Measurements from ENCODE around the gene GPR25. TPM values are rescaled to one million over a fixed set of nuclear protein-coding genes. Genes with fewer than 3 reads are reported as not detected.

The GPR25 gene
- total RNA-seq, 4 donors from 2014 or later = 0.28 TPM; not detected in 3

DNA sequence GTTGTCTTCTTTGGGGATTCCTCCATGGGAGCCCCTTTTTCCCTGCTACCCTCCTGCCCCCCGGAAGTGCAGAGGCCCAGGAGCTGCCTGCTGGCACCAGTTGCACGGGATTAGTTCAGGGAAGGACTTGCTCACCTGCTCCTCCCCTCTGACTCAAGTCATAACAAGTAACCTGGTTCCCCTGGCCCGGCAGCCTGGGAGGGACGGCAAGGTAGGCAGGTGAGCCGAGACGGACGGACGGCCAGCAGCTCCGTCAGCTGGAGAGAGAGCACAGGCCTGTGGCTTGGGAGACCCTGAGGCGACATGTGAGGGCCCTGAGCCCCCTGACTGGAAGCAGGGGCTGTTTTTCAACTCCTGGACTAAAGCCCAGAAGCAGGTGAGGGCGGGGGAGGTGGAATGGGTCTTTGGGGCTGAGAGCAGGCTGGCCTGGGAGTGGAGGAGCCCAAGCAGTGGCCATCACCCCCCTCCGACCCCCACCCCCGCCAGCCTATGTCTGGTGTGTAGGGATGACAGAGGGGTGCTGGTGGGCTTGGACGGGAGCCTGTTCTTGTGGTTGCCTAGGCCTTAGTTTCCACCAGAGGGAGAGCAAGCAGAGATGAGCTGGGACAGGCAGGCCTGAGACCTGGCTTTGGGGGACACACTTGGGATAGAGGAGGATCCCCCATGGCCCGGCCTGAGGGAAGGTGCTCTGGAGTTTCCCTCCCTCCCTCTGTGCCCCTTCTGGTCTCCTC, 22.1 kb downstream of the GPR25 start, which contains the start of gene INAVA:
Gene INAVA, plus strand, starts transcription at position 189 of the 731 bp plus-strand sequence. CDS start 3,501 bp downstream, outside the sequence.
- H3K36me3 ChIP-seq = no peaks in the 10 kb centered on the region
- intact Hi-C loops (cut with DNase I; ENCODE audit: low total_unique reads) = no loop called here
- TF ChIP-seq, protein P1, sequence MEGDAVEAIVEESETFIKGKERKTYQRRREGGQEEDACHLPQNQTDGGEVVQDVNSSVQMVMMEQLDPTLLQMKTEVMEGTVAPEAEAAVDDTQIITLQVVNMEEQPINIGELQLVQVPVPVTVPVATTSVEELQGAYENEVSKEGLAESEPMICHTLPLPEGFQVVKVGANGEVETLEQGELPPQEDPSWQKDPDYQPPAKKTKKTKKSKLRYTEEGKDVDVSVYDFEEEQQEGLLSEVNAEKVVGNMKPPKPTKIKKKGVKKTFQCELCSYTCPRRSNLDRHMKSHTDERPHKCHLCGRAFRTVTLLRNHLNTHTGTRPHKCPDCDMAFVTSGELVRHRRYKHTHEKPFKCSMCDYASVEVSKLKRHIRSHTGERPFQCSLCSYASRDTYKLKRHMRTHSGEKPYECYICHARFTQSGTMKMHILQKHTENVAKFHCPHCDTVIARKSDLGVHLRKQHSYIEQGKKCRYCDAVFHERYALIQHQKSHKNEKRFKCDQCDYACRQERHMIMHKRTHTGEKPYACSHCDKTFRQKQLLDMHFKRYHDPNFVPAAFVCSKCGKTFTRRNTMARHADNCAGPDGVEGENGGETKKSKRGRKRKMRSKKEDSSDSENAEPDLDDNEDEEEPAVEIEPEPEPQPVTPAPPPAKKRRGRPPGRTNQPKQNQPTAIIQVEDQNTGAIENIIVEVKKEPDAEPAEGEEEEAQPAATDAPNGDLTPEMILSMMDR (IDR thresholded peaks at IDR 0.05) = no peak
- TF ChIP-seq POLR2A (IDR thresholded peaks at IDR 0.05) = no peak
- no peaks in the 10 kb centered on the region for H3K9me3 ChIP-seq
- peaks cover 8 to 9% of the 10 kb centered on the region in 2 donors for H3K27me3 ChIP-seq
- H3K4me1 ChIP-seq = peaks cover 0 to 5% of the 10 kb centered on the region in 2 donors
- no peak within 1 kb of the TSS for H3K4me3 ChIP-seq
- DNase-seq = no peak
- no peak within 1 kb of the TSS for H3K27ac ChIP-seq

GRCh38 chr1:200895443-200895789, 22.6 kb downstream of the GPR25 start:
- H3K36me3 ChIP-seq = no peaks in the 10 kb centered on the region
- intact Hi-C loops (cut with DNase I; ENCODE audit: low total_unique reads) = no loop called here
- peaks cover 4 to 8% of the 10 kb centered on the region in 2 donors for H3K27me3 ChIP-seq
- TF ChIP-seq, protein P1 (IDR thresholded peaks at IDR 0.05) = no peak
- TF ChIP-seq POLR2A (IDR thresholded peaks at IDR 0.05) = no peak
- peaks cover 0 to 5% of the 10 kb centered on the region in 2 donors for H3K4me1 ChIP-seq
- H3K27ac ChIP-seq = no peak overlapping the region
- DNase-seq = no peak
- no peaks in the 10 kb centered on the region for H3K9me3 ChIP-seq
- H3K4me3 ChIP-seq = no peak overlapping the region

DNA sequence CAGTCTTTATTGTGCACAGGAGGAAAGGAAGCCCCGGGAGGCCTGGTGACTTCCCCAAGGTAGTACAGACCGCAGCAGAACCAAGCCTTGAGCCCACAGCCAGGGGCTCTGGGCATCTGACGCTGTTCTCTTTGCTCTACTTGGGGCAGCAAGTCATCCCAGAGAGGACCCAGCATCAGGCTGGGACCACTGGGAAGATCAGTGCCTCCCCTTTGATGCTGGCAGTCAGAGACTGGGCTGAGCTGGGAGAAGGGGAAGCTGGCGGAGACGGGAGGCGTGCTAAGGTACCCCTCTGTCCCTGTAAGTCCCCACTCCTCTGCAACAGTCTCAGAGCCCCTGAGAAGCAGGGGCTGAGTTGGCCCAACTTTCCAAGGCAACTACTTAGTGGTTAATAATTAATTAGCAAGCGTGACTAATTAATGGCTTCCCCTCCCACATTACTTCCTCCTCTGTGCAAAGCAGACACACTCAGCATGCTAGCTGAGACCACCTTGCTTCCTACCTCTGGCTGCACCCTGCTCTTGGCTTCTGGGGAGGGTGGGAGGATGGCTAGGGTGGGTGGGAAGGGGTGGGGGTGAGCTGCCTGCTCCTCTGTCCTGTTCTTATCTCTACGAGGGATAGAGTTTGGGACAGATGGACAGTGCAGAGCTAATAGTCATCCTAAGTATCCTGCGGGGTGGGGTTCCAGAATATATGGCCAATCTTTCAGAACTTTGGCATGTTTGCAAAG, 23.2 kb downstream of the GPR25 start:
- peaks cover 0 to 6% of the 10 kb centered on the region in 2 donors for H3K27me3 ChIP-seq
- H3K36me3 ChIP-seq = no peaks in the 10 kb centered on the region
- TF ChIP-seq, protein P1 (IDR thresholded peaks at IDR 0.05) = no peak
- no peak for TF ChIP-seq POLR2A (IDR thresholded peaks at IDR 0.05)
- no peak for DNase-seq
- H3K4me3 ChIP-seq = no peak overlapping the region
- peaks cover 0 to 5% of the 10 kb centered on the region in 2 donors for H3K4me1 ChIP-seq
- H3K27ac ChIP-seq = no peak overlapping the region
- no peaks in the 10 kb centered on the region for H3K9me3 ChIP-seq
- intact Hi-C loops (cut with DNase I; ENCODE audit: low total_unique reads) = no loop called here

GRCh38 chr1:200896531-200897196, 23.9 kb downstream of the GPR25 start:
- intact Hi-C loops (cut with DNase I; ENCODE audit: low total_unique reads) = no loop called here
- H3K4me1 ChIP-seq = no peaks in the 10 kb centered on the region
- H3K27me3 ChIP-seq = no peaks in the 10 kb centered on the region
- no peaks in the 10 kb centered on the region for H3K36me3 ChIP-seq
- no peak overlapping the region for H3K27ac ChIP-seq
- no peaks in the 10 kb centered on the region for H3K9me3 ChIP-seq
- TF ChIP-seq, protein P1 (IDR thresholded peaks at IDR 0.05) = no peak
- TF ChIP-seq POLR2A (IDR thresholded peaks at IDR 0.05) = no peak
- H3K4me3 ChIP-seq = no peak overlapping the region
- DNase-seq = no peak

Data from uterus (tissue), 4 donors.